Gastrocnemius medialis (tissue), 4 donors: ENCODE measurements around the gene FAM234A.

ENCODE experiments used
- POLR2A ChIP-seq, 2 donors: fragments of 450-650 bp; IDR thresholded peaks; one replicate each; pipeline ENCODE4 v1.6.1; 2017; ENCODE audit warnings: antibody characterized with exemption in 2 of 2, mild to moderate bottlenecking in 2 of 2, moderate library complexity in 2 of 2
- TF ChIP-seq, protein P1 (sequence below), 5 experiments: fragments of 450-650 bp in 3 of 5; fragments of 200-600 bp in 2 of 5; sonication (generic) in 2 of 5; IDR thresholded peaks in 4 of 5; conservative IDR thresholded peaks in 1 of 5; 1 replicate in 4 of 5; 2 replicates in 1 of 5; pipeline ENCODE4 v1.5.1; 2016 to 2019; ENCODE audit warnings: antibody characterized with exemption in 5 of 5, mild to moderate bottlenecking in 3 of 5, moderate library complexity in 3 of 5

DNA sequence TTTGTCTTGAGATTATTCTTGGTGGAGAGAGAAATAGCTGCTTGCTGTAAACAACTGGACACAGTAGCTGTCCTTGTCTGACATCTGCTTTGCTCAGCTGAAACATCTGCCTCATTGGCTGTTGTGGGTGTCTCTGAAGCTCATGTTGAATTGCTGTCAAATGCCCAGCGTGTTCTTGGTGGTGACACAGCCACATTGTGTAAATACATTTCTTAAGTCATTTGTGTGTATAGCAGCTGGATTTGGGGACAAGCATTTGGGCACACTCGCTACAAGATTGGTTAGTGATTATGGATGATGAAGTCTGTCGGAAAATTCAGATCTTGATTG lies 5.3 kb downstream of the FAM234A start:
- TF ChIP-seq POLR2A (IDR thresholded peaks at IDR 0.05) = no peak
- TF ChIP-seq, protein P1, sequence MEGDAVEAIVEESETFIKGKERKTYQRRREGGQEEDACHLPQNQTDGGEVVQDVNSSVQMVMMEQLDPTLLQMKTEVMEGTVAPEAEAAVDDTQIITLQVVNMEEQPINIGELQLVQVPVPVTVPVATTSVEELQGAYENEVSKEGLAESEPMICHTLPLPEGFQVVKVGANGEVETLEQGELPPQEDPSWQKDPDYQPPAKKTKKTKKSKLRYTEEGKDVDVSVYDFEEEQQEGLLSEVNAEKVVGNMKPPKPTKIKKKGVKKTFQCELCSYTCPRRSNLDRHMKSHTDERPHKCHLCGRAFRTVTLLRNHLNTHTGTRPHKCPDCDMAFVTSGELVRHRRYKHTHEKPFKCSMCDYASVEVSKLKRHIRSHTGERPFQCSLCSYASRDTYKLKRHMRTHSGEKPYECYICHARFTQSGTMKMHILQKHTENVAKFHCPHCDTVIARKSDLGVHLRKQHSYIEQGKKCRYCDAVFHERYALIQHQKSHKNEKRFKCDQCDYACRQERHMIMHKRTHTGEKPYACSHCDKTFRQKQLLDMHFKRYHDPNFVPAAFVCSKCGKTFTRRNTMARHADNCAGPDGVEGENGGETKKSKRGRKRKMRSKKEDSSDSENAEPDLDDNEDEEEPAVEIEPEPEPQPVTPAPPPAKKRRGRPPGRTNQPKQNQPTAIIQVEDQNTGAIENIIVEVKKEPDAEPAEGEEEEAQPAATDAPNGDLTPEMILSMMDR (IDR thresholded peaks at IDR 0.05 in 4 of 5, conservative IDR thresholded peaks at IDR 0.05 in 1 of 5) = no peak
